Measurements from ENCODE around the gene OMP.
A peak's percentile ranks its signal among the peaks of the same experiment; 100 is the strongest.
"Not testable (repeated sequence)": the region's sequence is repeated elsewhere in the genome, so short reads cannot be mapped to it uniquely, and the experiment has no call there.

Gene OMP

GRCh38 chr11:77102246-77103210, at the start of gene OMP:
Gene OMP (plus strand): TSS chr11:77102840. CDS start chr11:77102840, 0 bp downstream.
- no peak for DNase-seq

- DNase-seq, result no peak
Observed at GRCh38 chr11:77053217-77054015, 49.2 kb upstream of the OMP start.

GRCh38 chr11:77054084-77054483, 48.6 kb upstream of the OMP start:
- no peak for DNase-seq

- no peak for DNase-seq
Observed at GRCh38 chr11:77055101-77055561, 47.5 kb upstream of the OMP start.

- no peak for DNase-seq
Observed at GRCh38 chr11:77055913-77056312, 46.7 kb upstream of the OMP start.

GRCh38 chr11:77056814-77057402, 45.7 kb upstream of the OMP start:
- no peak for DNase-seq

GRCh38 chr11:77057938-77058474, 44.6 kb upstream of the OMP start:
- DNase-seq, result no peak

GRCh38 chr11:77058900-77059299, 43.7 kb upstream of the OMP start:
- no peak for DNase-seq

GRCh38 chr11:77059806-77060205, 42.8 kb upstream of the OMP start:
- DNase-seq, result no peak

- no peak for DNase-seq
Observed at GRCh38 chr11:77060234-77060633, 42.4 kb upstream of the OMP start.

- DNase-seq, result not testable (repeated sequence)
Observed at GRCh38 chr11:77061258-77061657, 41.4 kb upstream of the OMP start.

- no peak for DNase-seq
Observed at GRCh38 chr11:77062924-77063323, 39.7 kb upstream of the OMP start.

GRCh38 chr11:77063407-77063806, 39.2 kb upstream of the OMP start:
- DNase-seq, result no peak

- no peak for DNase-seq
Observed at GRCh38 chr11:77063861-77064260, 38.8 kb upstream of the OMP start.

GRCh38 chr11:77064648-77065217, 37.9 kb upstream of the OMP start:
- no peak for DNase-seq

- DNase-seq, result no peak
Observed at GRCh38 chr11:77065878-77066228, 36.8 kb upstream of the OMP start.

- DNase-seq, result peak; percentile 95
Observed at GRCh38 chr11:77066229-77067042, 36.2 kb upstream of the OMP start, which contains the start of gene CAPN5. Gene CAPN5 (plus strand): TSS chr11:77066971. CDS start chr11:77084887, 17,916 bp downstream.

- no peak for DNase-seq
Observed at GRCh38 chr11:77067861-77068443, 34.7 kb upstream of the OMP start.

- DNase-seq, result no peak
Observed at GRCh38 chr11:77068457-77069335, 33.9 kb upstream of the OMP start.

- DNase-seq, result no peak
Observed at GRCh38 chr11:77069336-77069968, 33.2 kb upstream of the OMP start.

Measured in midbrain (tissue), 1 donor.